D341Med (cell line): ENCODE data around the gene MAGED4B.
"Not testable (repeated sequence)": the region's sequence is repeated elsewhere in the genome, so short reads cannot be mapped to it uniquely, and the experiment has no call there.

Experiments used
- DNase-seq: peaks from one replicate; pipeline ENCODE4 v3.0.0; 2012; ENCODE audit warnings: low spot score

The MAGED4B gene, protein sequence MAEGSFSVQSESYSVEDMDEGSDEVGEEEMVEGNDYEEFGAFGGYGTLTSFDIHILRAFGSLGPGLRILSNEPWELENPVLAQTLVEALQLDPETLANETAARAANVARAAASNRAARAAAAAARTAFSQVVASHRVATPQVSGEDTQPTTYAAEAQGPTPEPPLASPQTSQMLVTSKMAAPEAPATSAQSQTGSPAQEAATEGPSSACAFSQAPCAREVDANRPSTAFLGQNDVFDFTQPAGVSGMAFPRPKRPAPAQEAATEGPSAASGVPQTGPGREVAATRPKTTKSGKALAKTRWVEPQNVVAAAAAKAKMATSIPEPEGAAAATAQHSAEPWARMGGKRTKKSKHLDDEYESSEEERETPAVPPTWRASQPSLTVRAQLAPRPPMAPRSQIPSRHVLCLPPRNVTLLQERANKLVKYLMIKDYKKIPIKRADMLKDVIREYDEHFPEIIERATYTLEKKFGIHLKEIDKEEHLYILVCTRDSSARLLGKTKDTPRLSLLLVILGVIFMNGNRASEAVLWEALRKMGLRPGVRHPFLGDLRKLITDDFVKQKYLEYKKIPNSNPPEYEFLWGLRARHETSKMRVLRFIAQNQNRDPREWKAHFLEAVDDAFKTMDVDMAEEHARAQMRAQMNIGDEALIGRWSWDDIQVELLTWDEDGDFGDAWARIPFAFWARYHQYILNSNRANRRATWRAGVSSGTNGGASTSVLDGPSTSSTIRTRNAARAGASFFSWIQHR

GRCh38 chrX:52068666-52069640 lies at the start of gene MAGED4B:
Gene MAGED4B, minus strand, starts transcription at chrX:52069183. Its CDS starts 1,011 bp downstream, at chrX:52068172.
- DNase-seq = not testable (repeated sequence)

GRCh38 chrX:52118262-52118661 lies 49.3 kb upstream of the MAGED4B start:
- no peak for DNase-seq

GRCh38 chrX:52082578-52082977 lies 13.6 kb upstream of the MAGED4B start:
- DNase-seq = no peak

DNA sequence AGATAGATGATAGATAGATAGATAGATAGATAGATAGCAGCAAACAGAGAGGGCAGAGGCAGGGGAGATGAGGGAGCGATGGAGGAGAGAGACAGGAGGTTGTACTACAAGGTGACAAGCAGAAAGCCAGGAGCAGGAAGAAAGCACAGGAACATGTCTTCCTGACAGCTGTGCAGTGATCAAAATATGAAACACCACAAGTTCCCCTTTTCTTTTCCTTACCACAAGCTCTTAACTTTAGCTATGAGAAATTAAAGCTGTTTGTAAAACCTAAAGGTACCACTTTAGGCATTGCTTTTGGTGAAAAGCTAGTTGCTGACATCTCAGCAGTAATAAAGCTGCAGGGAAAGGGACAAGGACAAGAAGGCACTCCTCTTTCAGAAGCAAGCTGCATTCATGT lies 9.1 kb upstream of the MAGED4B start:
- no peak for DNase-seq

DNA sequence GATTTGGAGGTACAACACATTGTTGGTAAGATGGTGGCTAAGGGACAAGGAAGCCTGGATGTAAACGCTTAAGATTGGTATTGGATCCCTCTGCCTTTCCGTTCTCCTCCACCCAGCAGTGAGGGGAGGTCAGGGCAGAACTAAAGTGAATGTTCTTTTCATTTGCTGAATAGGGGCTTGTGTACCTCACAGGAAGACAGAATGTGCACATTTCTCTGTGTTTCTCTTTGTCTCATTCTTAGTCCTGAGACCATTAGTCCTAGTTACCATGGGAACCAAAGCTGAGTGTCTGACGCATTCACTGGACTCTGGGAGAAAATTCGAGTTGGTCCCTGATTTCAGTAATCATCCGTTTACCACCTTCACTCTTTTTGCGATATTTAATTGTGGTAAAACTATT lies 26.7 kb downstream of the MAGED4B start:
- DNase-seq = not testable (repeated sequence)

DNA sequence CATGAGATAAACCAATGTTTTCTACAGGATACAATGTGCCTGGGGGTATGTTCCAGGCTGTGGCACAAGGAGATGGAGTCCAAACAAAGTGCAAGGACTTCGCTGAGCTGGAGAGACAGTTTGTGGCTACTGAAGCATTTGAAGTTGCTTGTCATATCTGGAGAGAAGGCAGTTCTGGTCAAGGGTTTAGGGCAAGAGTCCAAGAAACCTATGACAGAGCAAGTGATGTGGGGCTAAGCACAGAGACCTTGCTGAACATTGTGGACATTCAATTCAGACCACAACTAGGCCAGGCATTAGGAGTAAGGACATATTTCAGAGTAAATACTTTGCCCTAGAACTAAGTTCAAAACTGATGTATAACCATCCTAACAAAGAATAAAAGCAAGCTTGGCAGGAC lies 34.8 kb downstream of the MAGED4B start:
- no peak for DNase-seq

GRCh38 chrX:52031371-52031770 lies 37.6 kb downstream of the MAGED4B start:
- no peak for DNase-seq

- no peak for DNase-seq
These were observed 53.2 kb downstream of the MAGED4B start for GRCh38 chrX:52015794-52016193.
